Measurements from ENCODE around the gene BRK1.
"Not testable (repeated sequence)": the region's sequence is repeated elsewhere in the genome, so short reads cannot be mapped to it uniquely, and the experiment has no call there.

Gene BRK1

GRCh38 chr3:10115326-10116137 lies at the start of gene BRK1:
Gene BRK1 (plus strand): TSS chr3:10115675. CDS start chr3:10115702, 27 bp downstream.
- DNase-seq, result peak; percentile 92

GRCh38 chr3:10070077-10070476 lies 45.4 kb upstream of the BRK1 start:
- DNase-seq, result not testable (repeated sequence)

GRCh38 chr3:10074666-10075065 lies 40.8 kb upstream of the BRK1 start:
- no peak for DNase-seq

- DNase-seq, result no peak
Observed at GRCh38 chr3:10081871-10082270, 33.6 kb upstream of the BRK1 start.

GRCh38 chr3:10085738-10086137 lies 29.7 kb upstream of the BRK1 start:
- no peak for DNase-seq

GRCh38 chr3:10088256-10088655 lies 27.2 kb upstream of the BRK1 start:
- DNase-seq, result no peak

- DNase-seq, result no peak
Observed at GRCh38 chr3:10090179-10090578, 25.3 kb upstream of the BRK1 start.

- DNase-seq, result not testable (repeated sequence)
Observed at GRCh38 chr3:10090774-10091173, 24.7 kb upstream of the BRK1 start.

- not testable (repeated sequence) for DNase-seq
Observed at GRCh38 chr3:10091387-10091786, 24.1 kb upstream of the BRK1 start.

GRCh38 chr3:10093678-10094077 lies 21.8 kb upstream of the BRK1 start:
- no peak for DNase-seq

- DNase-seq, result no peak
Observed at GRCh38 chr3:10099041-10099440, 16.4 kb upstream of the BRK1 start.

GRCh38 chr3:10106919-10107318 lies 8.6 kb upstream of the BRK1 start:
- no peak for DNase-seq

- DNase-seq, result no peak
Observed at GRCh38 chr3:10108091-10108490, 7.4 kb upstream of the BRK1 start, which contains the start of gene FANCD2OS. Gene FANCD2OS (minus strand): TSS chr3:10108255. CDS start chr3:10104774, 3,481 bp downstream.

- peak; percentile 20 for DNase-seq
Observed at GRCh38 chr3:10116138-10116460, 624 bp downstream of the BRK1 start.

GRCh38 chr3:10116928-10117327 lies 1.5 kb downstream of the BRK1 start:
- DNase-seq, result no peak

- no peak for DNase-seq
Observed at GRCh38 chr3:10119376-10119775, 3.9 kb downstream of the BRK1 start.

- DNase-seq, result no peak
Observed at GRCh38 chr3:10121064-10121463, 5.6 kb downstream of the BRK1 start.

- no peak for DNase-seq
Observed at GRCh38 chr3:10122724-10123123, 7.2 kb downstream of the BRK1 start.

- DNase-seq, result not testable (repeated sequence)
Observed at GRCh38 chr3:10135872-10136271, 20.4 kb downstream of the BRK1 start.

GRCh38 chr3:10136426-10137005 lies 21.0 kb downstream of the BRK1 start:
- DNase-seq, result no peak

GRCh38 chr3:10137178-10137577 lies 21.7 kb downstream of the BRK1 start:
- DNase-seq, result no peak

- DNase-seq, result no peak
Observed at GRCh38 chr3:10140996-10141546, 25.6 kb downstream of the BRK1 start.

GRCh38 chr3:10142707-10143560 lies 27.5 kb downstream of the BRK1 start:
- DNase-seq, result no peak
